KMS-11 (cell line): ENCODE data around the gene TMEM33.
"Not testable (repeated sequence)": the region's sequence is repeated elsewhere in the genome, so short reads cannot be mapped to it uniquely, and the experiment has no call there.

Experiments
- H2AFZ ChIP-seq: fragments of 200-600 bp; sonication (generic); 2 replicates; pipeline ENCODE4 v1.6.1; 2016; ENCODE audit warnings: antibody characterized with exemption, mixed run types, low read depth
- H3K27ac ChIP-seq: fragments of 200-600 bp; sonication (generic); 2 replicates; pipeline ENCODE4 v1.6.1; 2016; ENCODE audit warnings: mild to moderate bottlenecking, mixed run types
- H3K27me3 ChIP-seq: fragments of 200-600 bp; sonication (generic); 2 replicates; pipeline ENCODE4 v1.6.1; 2017; ENCODE audit warnings: mild to moderate bottlenecking, low read depth, mixed run types, moderate library complexity; ENCODE audit not compliant: insufficient read depth
- H3K36me3 ChIP-seq: fragments of 200-600 bp; sonication (generic); 2 replicates; pipeline ENCODE4 v1.6.1; 2017; ENCODE audit warnings: mild to moderate bottlenecking, mixed run types; ENCODE audit not compliant: insufficient read depth
- H3K4me1 ChIP-seq: fragments of 200-600 bp; sonication (generic); 2 replicates; pipeline ENCODE4 v1.6.1; 2016; ENCODE audit warnings: mild to moderate bottlenecking, low read depth, mixed run types; ENCODE audit not compliant: poor library complexity, severe bottlenecking
- H3K4me2 ChIP-seq: fragments of 200-600 bp; sonication (generic); 2 replicates; pipeline ENCODE4 v1.7.0; 2016; ENCODE audit warnings: mild to moderate bottlenecking, mixed run types
- H3K4me3 ChIP-seq: fragments of 200-600 bp; sonication (generic); IDR thresholded peaks from 2 replicates; pipeline ENCODE4 v1.6.1; 2017; ENCODE audit warnings: low read depth, low read length, mixed read lengths; ENCODE audit not compliant: insufficient read depth
- H3K79me2 ChIP-seq: fragments of 200-600 bp; sonication (generic); 2 replicates; pipeline ENCODE4 v1.6.1; 2016; ENCODE audit warnings: low read depth, mixed run types; ENCODE audit not compliant: insufficient read depth
- H3K9ac ChIP-seq: fragments of 200-600 bp; sonication (generic); 2 replicates; pipeline ENCODE4 v1.6.1; 2016; ENCODE audit warnings: mild to moderate bottlenecking, mixed run types
- H4K20me1 ChIP-seq: fragments of 200-600 bp; sonication (generic); 2 replicates; pipeline ENCODE4 v1.6.1; 2016; ENCODE audit warnings: mild to moderate bottlenecking, mixed run types; ENCODE audit not compliant: insufficient read depth
- CTCF ChIP-seq: fragments of 200-600 bp; sonication (generic); conservative IDR thresholded peaks from 2 replicates; pipeline ENCODE4 v1.6.1; 2017; ENCODE audit warnings: low read depth, mild to moderate bottlenecking, antibody characterized with exemption, low read length, moderate library complexity, mixed read lengths

TMEM33 gene

GRCh38 chr4:41912546-41912945 is 22.7 kb upstream of the TMEM33 start:
- no peak for TF ChIP-seq CTCF
- Histone ChIP-seq H3K4me2 (no peak overlapping the region), H2AFZ (no peak overlapping the region), H3K36me3 (no peaks in the 10 kb centered on the region), H3K27ac (no peak overlapping the region), H4K20me1 (no peaks in the 10 kb centered on the region), H3K4me1 (no peaks in the 10 kb centered on the region), H3K27me3 (no peaks in the 10 kb centered on the region), H3K4me3 (no peak overlapping the region), H3K9ac (no peak overlapping the region), H3K79me2 (no peaks in the 10 kb centered on the region)

- Histone ChIP-seq H3K9ac (no peak overlapping the region), H3K79me2 (no peaks in the 10 kb centered on the region), H2AFZ (no peak overlapping the region), H3K27ac (no peak overlapping the region), H3K4me1 (no peaks in the 10 kb centered on the region), H3K36me3 (no peaks in the 10 kb centered on the region), H3K4me2 (no peak overlapping the region), H3K4me3 (no peak overlapping the region), H4K20me1 (no peaks in the 10 kb centered on the region), H3K27me3 (no peaks in the 10 kb centered on the region)
- no peak for TF ChIP-seq CTCF
Measured at GRCh38 chr4:41913509-41913908, 21.7 kb upstream of the TMEM33 start.

- H3K79me2 ChIP-seq, result no peaks in the 10 kb centered on the region
- H3K9ac ChIP-seq, result no peak overlapping the region
- H3K27me3 ChIP-seq, result no peaks in the 10 kb centered on the region
- H3K4me2 ChIP-seq, result no peak overlapping the region
- no peak for TF ChIP-seq CTCF
- H3K4me3 ChIP-seq, result no peak overlapping the region
- H4K20me1 ChIP-seq, result no peaks in the 10 kb centered on the region
- no peak overlapping the region for H3K27ac ChIP-seq
- H3K36me3 ChIP-seq, result no peaks in the 10 kb centered on the region
- H2AFZ ChIP-seq, result no peak overlapping the region
- H3K4me1 ChIP-seq, result no peaks in the 10 kb centered on the region
Measured at GRCh38 chr4:41918278-41918677, 17.0 kb upstream of the TMEM33 start.

- not testable (repeated sequence) for H3K36me3 ChIP-seq, H3K27ac ChIP-seq, H3K4me1 ChIP-seq, H3K27me3 ChIP-seq, H4K20me1 ChIP-seq, H3K9ac ChIP-seq, H2AFZ ChIP-seq, H3K4me3 ChIP-seq, H3K4me2 ChIP-seq, H3K79me2 ChIP-seq
Measured at GRCh38 chr4:41920416-41920815, 14.8 kb upstream of the TMEM33 start.

- no peaks in the 10 kb centered on the region for H4K20me1 ChIP-seq
- H2AFZ ChIP-seq, result no peak overlapping the region
- TF ChIP-seq CTCF, result no peak
- no peak overlapping the region for H3K27ac ChIP-seq
- H3K27me3 ChIP-seq, result no peaks in the 10 kb centered on the region
- no peak overlapping the region for H3K9ac ChIP-seq
- no peak overlapping the region for H3K4me3 ChIP-seq
- no peaks in the 10 kb centered on the region for H3K36me3 ChIP-seq
- H3K79me2 ChIP-seq, result no peaks in the 10 kb centered on the region
- H3K4me2 ChIP-seq, result no peak overlapping the region
- no peaks in the 10 kb centered on the region for H3K4me1 ChIP-seq
Measured at GRCh38 chr4:41921476-41921875, 13.8 kb upstream of the TMEM33 start.
